Measurements from ENCODE around the gene ABLIM2. TPM values are rescaled to one million over a fixed set of nuclear protein-coding genes. Genes with fewer than 3 reads are reported as not detected.

Gene ABLIM2
- total RNA-seq, 4 donors from 2014 or later: 4.2 to 28.5 (median 8.7) TPM

DNA sequence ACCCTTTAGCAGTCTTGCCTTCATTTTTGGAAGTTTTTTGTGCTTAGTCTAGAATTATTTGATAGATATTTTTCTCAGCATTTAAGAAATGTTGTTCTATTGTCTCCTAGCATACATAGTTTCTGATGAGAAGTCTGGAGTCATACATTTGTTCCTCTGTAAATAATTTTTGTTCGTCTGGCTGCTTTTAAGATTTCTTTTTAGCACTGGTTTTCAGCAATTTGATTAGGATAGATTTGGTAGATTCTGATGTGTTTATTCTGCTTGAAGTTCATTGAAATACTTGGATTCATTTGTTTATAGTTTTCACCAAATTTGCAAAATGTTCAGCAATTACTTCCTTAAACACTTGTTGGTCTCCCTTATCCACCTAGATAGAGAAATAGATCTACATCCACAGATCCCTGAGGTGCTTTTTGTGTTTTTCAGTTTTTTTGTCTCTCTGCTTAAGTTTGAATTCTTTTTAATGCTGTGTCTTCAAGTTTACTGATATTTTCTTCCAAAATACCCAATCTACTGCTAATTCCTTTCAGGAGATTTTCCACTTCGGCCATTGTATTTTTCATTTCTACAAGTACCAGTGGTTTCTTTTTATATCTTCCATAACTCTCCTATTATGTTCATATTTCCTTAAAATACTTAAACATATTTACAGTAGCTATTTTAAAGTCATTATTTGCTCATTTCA is 64.9 kb downstream of the ABLIM2 start:
- Histone ChIP-seq H3K27me3 (no peaks in the 10 kb centered on the region), H3K9me3 (peaks cover 0 to 20% (median 8%) of the 10 kb centered on the region in 4 donors), H3K4me3 (no peak overlapping the region), H3K4me1 (peaks cover 0 to 14% (median 8%) of the 10 kb centered on the region in 4 donors), H3K36me3 (peaks cover 0 to 11% (median 5%) of the 10 kb centered on the region in 4 donors), H3K27ac (replicated peaks in 1 of 4) (no peak overlapping the region)
- DNase-seq (ENCODE audit: extremely low spot score): no peak
- intact Hi-C loops (cut with DNase I): no loop called here
- TF ChIP-seq, protein P1, sequence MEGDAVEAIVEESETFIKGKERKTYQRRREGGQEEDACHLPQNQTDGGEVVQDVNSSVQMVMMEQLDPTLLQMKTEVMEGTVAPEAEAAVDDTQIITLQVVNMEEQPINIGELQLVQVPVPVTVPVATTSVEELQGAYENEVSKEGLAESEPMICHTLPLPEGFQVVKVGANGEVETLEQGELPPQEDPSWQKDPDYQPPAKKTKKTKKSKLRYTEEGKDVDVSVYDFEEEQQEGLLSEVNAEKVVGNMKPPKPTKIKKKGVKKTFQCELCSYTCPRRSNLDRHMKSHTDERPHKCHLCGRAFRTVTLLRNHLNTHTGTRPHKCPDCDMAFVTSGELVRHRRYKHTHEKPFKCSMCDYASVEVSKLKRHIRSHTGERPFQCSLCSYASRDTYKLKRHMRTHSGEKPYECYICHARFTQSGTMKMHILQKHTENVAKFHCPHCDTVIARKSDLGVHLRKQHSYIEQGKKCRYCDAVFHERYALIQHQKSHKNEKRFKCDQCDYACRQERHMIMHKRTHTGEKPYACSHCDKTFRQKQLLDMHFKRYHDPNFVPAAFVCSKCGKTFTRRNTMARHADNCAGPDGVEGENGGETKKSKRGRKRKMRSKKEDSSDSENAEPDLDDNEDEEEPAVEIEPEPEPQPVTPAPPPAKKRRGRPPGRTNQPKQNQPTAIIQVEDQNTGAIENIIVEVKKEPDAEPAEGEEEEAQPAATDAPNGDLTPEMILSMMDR (IDR thresholded peaks at IDR 0.05): no peak
- TF ChIP-seq POLR2A (IDR thresholded peaks at IDR 0.05; ENCODE audit: low read depth): no peak
- no peak for TF ChIP-seq EP300 (IDR thresholded peaks at IDR 0.05)
- no peak for TF ChIP-seq POLR2AphosphoS5 (IDR thresholded peaks at IDR 0.05)
- WGBS: 97% methylated on average over 2 of the region's 2 CpGs

DNA sequence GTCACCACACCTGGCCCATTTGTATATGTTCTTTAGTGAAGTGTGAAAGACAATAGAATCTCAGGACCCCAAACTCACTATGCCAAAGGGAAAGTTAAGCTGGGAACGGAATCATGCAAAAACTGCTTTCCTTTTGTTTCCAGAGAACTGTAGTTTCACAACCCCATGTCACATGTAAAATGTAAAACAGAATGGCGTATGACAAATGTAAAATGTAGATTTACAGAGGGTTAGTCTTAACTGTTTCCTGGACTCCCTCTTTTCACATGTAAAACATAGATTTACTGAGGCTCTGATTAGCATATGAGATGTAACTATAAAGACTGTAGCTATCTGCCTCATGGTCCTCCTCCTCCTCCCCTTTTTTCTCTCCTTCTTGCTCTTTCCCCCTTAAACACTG is 66.3 kb downstream of the ABLIM2 start:
- DNase-seq (ENCODE audit: extremely low spot score): no peak
- no peaks in the 10 kb centered on the region for H3K27me3 ChIP-seq
- peaks cover 0 to 11% (median 5%) of the 10 kb centered on the region in 4 donors for H3K36me3 ChIP-seq
- H3K4me1 ChIP-seq: peaks cover 0 to 10% (median 8%) of the 10 kb centered on the region in 4 donors
- H3K4me3 ChIP-seq: no peak overlapping the region
- peaks cover 0 to 20% (median 8%) of the 10 kb centered on the region in 4 donors for H3K9me3 ChIP-seq
- no peak overlapping the region for H3K27ac ChIP-seq (replicated peaks in 1 of 4)
- TF ChIP-seq EP300 (IDR thresholded peaks at IDR 0.05): no peak
- TF ChIP-seq, protein P1 (IDR thresholded peaks at IDR 0.05): no peak
- no peak for TF ChIP-seq POLR2AphosphoS5 (IDR thresholded peaks at IDR 0.05)
- no peak for TF ChIP-seq POLR2A (IDR thresholded peaks at IDR 0.05; ENCODE audit: low read depth)
- 93% methylated on average over 2 of the region's 2 CpGs for WGBS
- intact Hi-C loops (cut with DNase I): no loop called here

DNA sequence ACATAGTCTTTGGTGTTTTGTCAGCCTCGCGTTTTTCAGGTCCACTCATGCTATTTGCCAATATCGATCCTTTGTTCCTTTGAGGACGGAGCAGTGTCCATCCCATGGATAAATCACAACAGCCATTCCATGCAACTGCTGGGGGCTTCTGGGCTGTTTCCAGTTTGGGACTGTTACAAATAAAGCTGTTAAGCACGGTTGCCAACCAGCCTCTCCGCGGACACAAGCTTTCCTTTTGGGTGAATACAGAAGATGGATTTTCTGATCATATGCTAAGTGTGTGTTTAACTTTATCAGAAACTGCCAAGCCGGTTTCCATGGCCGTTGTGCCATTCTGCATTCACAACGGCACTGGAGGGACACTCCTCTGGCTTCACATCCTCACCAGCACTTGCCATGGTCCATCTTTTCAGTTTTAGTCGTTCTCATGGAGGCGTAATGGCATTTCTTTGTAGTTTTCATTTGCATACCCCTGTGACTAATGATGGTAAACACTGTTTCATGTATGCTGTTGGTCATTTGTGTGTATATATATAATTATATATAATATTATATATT is 67.8 kb downstream of the ABLIM2 start:
- intact Hi-C loops (cut with DNase I): no loop called here
- TF ChIP-seq, protein P1 (IDR thresholded peaks at IDR 0.05): no peak
- no peak for TF ChIP-seq POLR2A (IDR thresholded peaks at IDR 0.05; ENCODE audit: low read depth)
- no peak for TF ChIP-seq POLR2AphosphoS5 (IDR thresholded peaks at IDR 0.05)
- no peak for TF ChIP-seq EP300 (IDR thresholded peaks at IDR 0.05)
- peaks cover 0 to 8% (median 2%) of the 10 kb centered on the region in 4 donors for H3K36me3 ChIP-seq
- peaks cover 0 to 20% (median 8%) of the 10 kb centered on the region in 4 donors for H3K9me3 ChIP-seq
- H3K27me3 ChIP-seq: no peaks in the 10 kb centered on the region
- no peak overlapping the region for H3K27ac ChIP-seq (replicated peaks in 1 of 4)
- WGBS: 88% methylated on average over 11 of the region's 12 CpGs
- H3K4me1 ChIP-seq: peaks cover 0 to 18% (median 7%) of the 10 kb centered on the region in 4 donors
- DNase-seq (ENCODE audit: extremely low spot score): no peak
- no peak overlapping the region for H3K4me3 ChIP-seq

DNA sequence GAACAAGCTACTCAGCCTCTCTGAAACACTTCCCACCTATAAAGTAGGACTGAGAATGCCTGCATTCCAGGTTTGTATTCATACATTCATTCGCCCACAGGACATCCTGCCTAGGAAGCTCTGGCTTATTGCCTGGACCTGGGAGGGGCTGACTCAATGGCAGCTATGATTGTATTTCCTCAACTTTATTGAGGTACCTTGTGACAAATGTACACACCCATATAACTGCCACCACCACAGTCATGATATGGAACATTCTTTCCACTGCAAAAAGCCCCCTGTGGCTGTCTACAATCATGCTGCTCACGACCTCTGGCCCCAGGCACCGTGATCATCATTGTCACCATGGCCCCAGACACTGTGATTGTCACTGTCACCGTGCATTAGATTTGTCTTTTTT is 68.3 kb downstream of the ABLIM2 start:
- Histone ChIP-seq H3K27me3 (no peaks in the 10 kb centered on the region), H3K4me1 (peaks cover 0 to 18% (median 6%) of the 10 kb centered on the region in 4 donors), H3K9me3 (peaks cover 0 to 20% (median 8%) of the 10 kb centered on the region in 4 donors), H3K27ac (replicated peaks in 1 of 4) (no peak overlapping the region), H3K36me3 (peaks cover 0 to 3% (median 0%) of the 10 kb centered on the region in 4 donors), H3K4me3 (no peak overlapping the region)
- 68% methylated on average over 4 of the region's 4 CpGs for WGBS
- intact Hi-C loops (cut with DNase I): no loop called here
- TF ChIP-seq POLR2AphosphoS5 (IDR thresholded peaks at IDR 0.05) (peak; percentile 37 to 60), POLR2A (IDR thresholded peaks at IDR 0.05; ENCODE audit: low read depth) (no peak)
- DNase-seq (ENCODE audit: extremely low spot score): no peak

DNA sequence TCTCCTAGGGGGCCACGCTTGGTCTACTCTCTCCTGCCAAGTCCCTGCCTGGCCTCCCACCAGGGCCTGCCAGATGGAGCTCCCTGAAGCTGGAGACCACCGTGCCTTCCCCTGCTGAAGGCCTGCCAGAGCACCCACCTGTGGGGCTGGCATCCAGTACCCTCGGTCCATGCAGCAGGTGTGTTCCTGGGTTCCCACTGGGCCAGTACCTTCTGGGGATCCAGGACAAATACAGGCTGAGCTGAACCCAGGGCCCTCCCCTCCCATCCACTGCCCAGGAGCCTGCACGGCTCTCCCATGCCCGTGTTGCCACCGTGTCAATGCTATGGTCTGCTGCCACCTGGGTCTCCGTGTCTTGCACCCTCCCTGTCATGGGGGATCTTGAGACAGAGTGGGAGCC is 68.8 kb downstream of the ABLIM2 start:
- 74% methylated on average over 3 of the region's 7 CpGs for WGBS
- Histone ChIP-seq H3K27me3 (no peaks in the 10 kb centered on the region), H3K36me3 (no peaks in the 10 kb centered on the region), H3K9me3 (peaks cover 0 to 19% (median 8%) of the 10 kb centered on the region in 4 donors), H3K4me1 (peaks cover 0 to 18% (median 6%) of the 10 kb centered on the region in 4 donors), H3K4me3 (no peak overlapping the region), H3K27ac (replicated peaks in 1 of 4) (no peak overlapping the region)
- no peak for DNase-seq (ENCODE audit: extremely low spot score)
- intact Hi-C loops (cut with DNase I): no loop called here
- TF ChIP-seq, protein P1 (IDR thresholded peaks at IDR 0.05): no peak
- TF ChIP-seq POLR2AphosphoS5 (IDR thresholded peaks at IDR 0.05): no peak
- TF ChIP-seq POLR2A (IDR thresholded peaks at IDR 0.05; ENCODE audit: low read depth): no peak
- TF ChIP-seq EP300 (IDR thresholded peaks at IDR 0.05): no peak
